AG04450 (cell line): ENCODE measurements around the gene SLC24A3. TPM values are rescaled to one million over a fixed set of nuclear protein-coding genes. Genes with fewer than 3 reads are reported as not detected.

Experiments used
- CTCF ChIA-PET: fragments of 300-600, 350-600 bp; formaldehyde crosslinking; extraction: SDS; loops from one replicate; lab custom pipeline; 2022; ENCODE audit warnings: antibody characterized with exemption, inconsistent platforms; lab: Charles Lee
- POLR2A ChIA-PET: fragments of 350-600 bp; formaldehyde crosslinking; extraction: SDS; loops from one replicate; lab custom pipeline; 2021; ENCODE audit warnings: antibody characterized with exemption, inconsistent platforms; lab: Yijun Ruan, JAX
- DNase-seq: peaks from one replicate; pipeline ENCODE4 v3.0.0-alpha.2; 2011; ENCODE audit warnings: low read depth, low spot score
- H3K27ac ChIP-seq: one replicate; pipeline ENCODE4 v1.5.1; 2012; ENCODE audit warnings: low read depth, low read length, control low read depth
- H3K27me3 ChIP-seq: one replicate; pipeline ENCODE4 v1.6.0; 2012; ENCODE audit warnings: low read length; ENCODE audit not compliant: control insufficient read depth, insufficient read depth
- H3K4me3 ChIP-seq: 2 replicates; pipeline ENCODE4 v1.5.1; 2011; ENCODE audit warnings: mild to moderate bottlenecking, low read depth, low read length, control low read depth
- H3K9me3 ChIP-seq: 2 replicates; pipeline ENCODE4 v1.5.1; 2012; ENCODE audit warnings: low read length; ENCODE audit not compliant: control insufficient read depth, insufficient read depth
- CTCF ChIP-seq: IDR thresholded peaks from 2 replicates; pipeline ENCODE4 v1.5.1; 2011; ENCODE audit warnings: low read depth, low read length, control low read depth, inconsistent platforms
- polyA plus RNA-seq: library from polyadenylated mRNA; depleted of rRNA; stranded (reverse); fragments of >200 nt; gene quantifications from 2 replicates; pipeline ENCODE4 v1.2.3, GENCODE V29; 2011

Gene SLC24A3
- polyA plus RNA-seq, 1 experiment, result not detected

DNA sequence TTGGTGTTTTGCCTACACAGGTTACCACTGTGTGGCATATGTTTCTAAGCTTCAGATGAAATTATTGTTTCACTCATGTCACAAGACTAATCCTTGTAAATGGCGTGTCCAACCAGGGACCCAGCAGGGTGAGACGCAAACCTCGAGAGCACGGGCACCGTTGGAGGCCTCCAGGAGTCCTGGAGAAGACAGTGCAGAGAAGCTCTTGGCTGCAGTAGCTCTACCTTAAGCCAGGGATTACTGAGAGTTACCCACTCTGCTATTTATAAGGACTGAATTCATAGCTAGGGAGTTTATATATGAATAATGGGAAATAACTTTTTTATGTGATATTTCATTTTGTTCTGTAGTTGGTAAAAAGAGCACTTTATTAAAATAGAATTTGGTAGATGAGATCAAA lies 137.4 kb downstream of the SLC24A3 start:
- no peak for TF ChIP-seq CTCF
- POLR2A ChIA-PET, result no interaction called here
- Histone ChIP-seq H3K27ac (no peak overlapping the region), H3K9me3 (peaks cover 20% of the 10 kb centered on the region), H3K4me3 (no peak overlapping the region), H3K27me3 (no peaks in the 10 kb centered on the region)
- DNase-seq, result no peak
- CTCF ChIA-PET, result no interaction called here

DNA sequence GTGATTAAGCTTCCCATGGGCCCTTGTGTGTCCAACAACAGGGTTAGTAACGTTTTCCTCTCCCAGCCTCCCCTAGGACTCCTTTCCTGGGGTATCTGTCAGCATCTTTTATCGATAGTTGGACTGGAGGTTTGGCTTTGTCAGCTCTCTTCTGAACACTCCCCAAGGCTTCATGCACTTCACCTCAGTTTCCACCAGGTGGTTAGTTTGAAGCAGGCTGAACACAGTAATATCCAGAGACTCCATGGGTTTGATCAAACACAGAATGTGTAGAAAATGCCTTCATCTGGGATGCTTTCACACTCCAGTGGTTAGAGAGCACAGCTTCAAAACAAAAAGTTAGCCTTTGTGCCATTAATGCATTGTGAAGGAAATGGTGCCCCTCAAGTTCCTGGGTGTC lies 139.1 kb downstream of the SLC24A3 start:
- no peak for TF ChIP-seq CTCF
- no peak overlapping the region for H3K27ac ChIP-seq
- H3K9me3 ChIP-seq, result peaks cover 26% of the 10 kb centered on the region
- ChIA-PET POLR2A (no interaction called here), CTCF (no interaction called here)
- no peak for DNase-seq
- H3K4me3 ChIP-seq, result no peak overlapping the region
- no peaks in the 10 kb centered on the region for H3K27me3 ChIP-seq

- POLR2A ChIA-PET, result no interaction called here
- DNase-seq, result no peak
These were observed 142.5 kb downstream of the SLC24A3 start for GRCh38 chr20:19354950-19355349.

GRCh38 chr20:19361790-19362189 lies 149.3 kb downstream of the SLC24A3 start:
- H3K9me3 ChIP-seq, result peaks cover 19% of the 10 kb centered on the region
- no peak overlapping the region for H3K4me3 ChIP-seq
- H3K27ac ChIP-seq, result no peak overlapping the region
- ChIA-PET CTCF (no interaction called here), POLR2A (no interaction called here)
- no peak for TF ChIP-seq CTCF
- DNase-seq, result no peak
- no peaks in the 10 kb centered on the region for H3K27me3 ChIP-seq

More at GRCh38 chr20:19354950-19355349, 142.5 kb downstream of the SLC24A3 start:
- H3K4me3 ChIP-seq, result no peak overlapping the region
- H3K27ac ChIP-seq, result no peak overlapping the region
- peaks cover 24% of the 10 kb centered on the region for H3K9me3 ChIP-seq
- H3K27me3 ChIP-seq, result no peaks in the 10 kb centered on the region
- CTCF ChIA-PET, result no interaction called here
- TF ChIP-seq CTCF, result no peak

GRCh38 chr20:19363476-19363875 lies 151.0 kb downstream of the SLC24A3 start:
- CTCF ChIA-PET, result no interaction called here
- no peaks in the 10 kb centered on the region for H3K27me3 ChIP-seq
- H3K9me3 ChIP-seq, result peaks cover 22% of the 10 kb centered on the region
- no peak overlapping the region for H3K27ac ChIP-seq
- POLR2A ChIA-PET, result no interaction called here
- no peak overlapping the region for H3K4me3 ChIP-seq
- no peak for TF ChIP-seq CTCF
- no peak for DNase-seq
